H1 (cell line): Measurements from ENCODE around the gene MRI1. TPM values are rescaled to one million over a fixed set of nuclear protein-coding genes. Genes with fewer than 3 reads are reported as not detected.

ENCODE experiments used
- ATF3 ChIP-seq: IDR thresholded peaks from 2 replicates; pipeline ENCODE4 v1.6.1; 2011; ENCODE audit warnings: low read depth, mild to moderate bottlenecking, low read length; ENCODE audit not compliant: insufficient read depth
- CBX5 ChIP-seq: fragments of 300-800, 300-1000 bp; sonication (generic); IDR thresholded peaks from 2 replicates; pipeline ENCODE4 v1.7.1; 2016; ENCODE audit warnings: antibody characterized with exemption, low read length, low read depth
- polyA plus RNA-seq, 7 experiments: library from polyadenylated mRNA; depleted of rRNA in 3 of 7; stranded (reverse) in 5 of 7; unstranded in 2 of 7; fragments of >200 nt in 5 of 7; fragments of 200-250 nt in 2 of 7; gene quantifications; 1 replicate in 5 of 7; 2 replicates in 1 of 7; 4 replicates in 1 of 7; pipeline versions ENCODE4 v1.2.1 to v1.2.3, GENCODE V29; 2011 to 2013; ENCODE audit warnings: missing spikeins in 2 of 7, mixed read lengths in 2 of 7
- total RNA-seq: library from RNA; stranded (reverse); fragmentation: NEBNext Ultra II Directional; extraction: Animal tissue kit (Norgen Biotek cat#: 25700); gene quantifications from 2 replicates; pipeline ENCODE4 v1.2.1, GENCODE V29; 2021

Gene MRI1
- total and polyA plus RNA-seq, 2 of the 8 experiments (the other 6 are each of a cell fraction or from before 2014, with no cell fraction given), result 24.5 to 29.5 TPM

GRCh38 chr19:13794398-13794756 lies 30.1 kb downstream of the MRI1 start (continued):
- no peak for TF ChIP-seq ATF3
- TF ChIP-seq CBX5, result no peak
